GM12878 (cell line): ENCODE results near the gene RASSF4. TPM values are rescaled to one million over a fixed set of nuclear protein-coding genes. Genes with fewer than 3 reads are reported as not detected.

Experiments
- ATAC-seq: fragments of 200-7000 bp; cut with Tn5 transposase; 3 replicates; pipeline ENCODE4 v1.9.1; 2020; ENCODE audit warnings: mild to moderate bottlenecking, moderate library complexity
- BruUV-seq: library from RNA; stranded (reverse); fragments of 400-500 nt; replicated peaks from 2 replicates; lab custom pipeline; 2021; lab: Mats Ljungman, UMichigan
- CTCF ChIA-PET: fragments of 300-600 bp; sonication (Branson Sonifier 250); formaldehyde crosslinking; extraction: SDS; loops from one replicate; lab custom pipeline; 2021; ENCODE audit warnings: inconsistent platforms; lab: Yijun Ruan, JAX
- POLR2A ChIA-PET: fragments of 350-600 bp; formaldehyde crosslinking; extraction: SDS; loops from one replicate; lab custom pipeline; 2021; ENCODE audit warnings: inconsistent platforms; lab: Charles Lee
- RAD21 ChIA-PET: fragments of 300-600 bp; sonication (Branson Sonifier 250); formaldehyde crosslinking; loops from one replicate; lab custom pipeline; 2023; ENCODE audit warnings: antibody characterized with exemption; ENCODE audit not compliant: unreplicated experiment; lab: Charles Lee
- SMC1A ChIA-PET: fragments of 300-600 bp; sonication (Branson Sonifier 250); formaldehyde crosslinking; loops from one replicate; lab custom pipeline; 2023; ENCODE audit not compliant: unreplicated experiment, uncharacterized antibody; lab: Charles Lee
- DNase-seq: peaks from one replicate; pipeline ENCODE4 v3.0.0-alpha.2; 2011; ENCODE audit warnings: low read depth, low spot score
- FAIRE-seq: peaks from 3 replicates; lab custom pipeline; 2011; peaks lifted over from hg19 to GRCh38; lab: Jason Lieb, UNC
- H2AFZ ChIP-seq: 2 replicates; pipeline ENCODE4 v1.6.0; 2011; ENCODE audit warnings: low read depth, low read length, control low read depth; ENCODE audit not compliant: control insufficient read depth
- H3K27ac ChIP-seq: 2 replicates; pipeline ENCODE4 v1.5.1; 2011; ENCODE audit warnings: control low read depth; ENCODE audit not compliant: control insufficient read depth, insufficient read depth
- H3K27me3 ChIP-seq, 2 experiments: replicated peaks in 1 of 2; 2 replicates each; pipeline versions ENCODE4 v1.6.0 to v1.6.1; 2011; ENCODE audit warnings: low read length in 1 of 2; ENCODE audit not compliant: control insufficient read depth in 2 of 2, insufficient read depth in 2 of 2
- H3K36me3 ChIP-seq, 2 experiments: 2 replicates each; pipeline ENCODE4 v1.5.1; 2011; ENCODE audit warnings: low read length in 1 of 2; ENCODE audit not compliant: control insufficient read depth in 2 of 2, insufficient read depth in 2 of 2
- H3K4me1 ChIP-seq: 2 replicates; pipeline ENCODE4 v1.6.1; 2011; ENCODE audit warnings: mild to moderate bottlenecking, low read length, moderate library complexity, mixed read lengths; ENCODE audit not compliant: control insufficient read depth, insufficient read depth
- H3K4me2 ChIP-seq: 2 replicates; pipeline ENCODE4 v1.6.0; 2011; ENCODE audit warnings: control low read depth; ENCODE audit not compliant: control insufficient read depth, insufficient read depth
- H3K4me3 ChIP-seq: fragments of 200-600 bp; sonication (generic); 2 replicates; pipeline ENCODE4 v1.5.1; 2016
- H3K79me2 ChIP-seq: 2 replicates; pipeline ENCODE4 v1.6.0; 2011; ENCODE audit warnings: low read length; ENCODE audit not compliant: control insufficient read depth, insufficient read depth
- H3K9ac ChIP-seq: 2 replicates; pipeline ENCODE4 v1.8.0; 2011; ENCODE audit warnings: low read length, control low read depth, mixed read lengths; ENCODE audit not compliant: control insufficient read depth, insufficient read depth
- H3K9me3 ChIP-seq: replicated peaks from 3 replicates; pipeline ENCODE4 v1.5.1; 2011; ENCODE audit warnings: mild to moderate bottlenecking, low read length; ENCODE audit not compliant: control insufficient read depth, insufficient read depth
- H4K20me1 ChIP-seq: 2 replicates; pipeline ENCODE4 v1.6.0; 2011; ENCODE audit not compliant: control insufficient read depth, insufficient read depth
- DPF2 ChIP-seq: fragments of 450-650 bp; IDR thresholded peaks from 2 replicates; pipeline ENCODE4 v1.6.1; 2017; ENCODE audit warnings: mild to moderate bottlenecking
- SUPT20H ChIP-seq: IDR thresholded peaks from 2 replicates; pipeline ENCODE4 v1.6.1; 2011; ENCODE audit warnings: low read depth, mild to moderate bottlenecking, low read length, moderate library complexity, borderline replicate concordance; ENCODE audit not compliant: control insufficient read depth
- TBL1XR1 ChIP-seq: IDR thresholded peaks from 2 replicates; pipeline ENCODE4 v1.6.1; 2012; ENCODE audit warnings: low read depth, low read length, improper control_type of control experiment
- ZNF207 ChIP-seq: fragments of 450-650 bp; IDR thresholded peaks from 2 replicates; pipeline ENCODE4 v1.6.1; 2014; ENCODE audit warnings: antibody characterized with exemption, mild to moderate bottlenecking, borderline replicate concordance
- WGBS: methylation state at CpG from one replicate; pipeline ENCODE4 v1.1.6; 2016; ENCODE audit warnings: low lambda C conversion rate; ENCODE audit not compliant: insufficient replicate concordance, insufficient coverage; ENCODE audit errors: missing lambda C conversion rate; 5-methylcytosine and 5-hydroxymethylcytosine counted together
- in situ Hi-C: fragments of 300-500 bp; cut with MboI; formaldehyde crosslinking; loops from 9 replicates; pipeline ENCODE4 v1.14.3; 2018; ENCODE audit warnings: mixed read lengths
- intact Hi-C: fragments of 100-400 bp; cut with micrococcal nuclease; formaldehyde crosslinking; loops from one replicate; pipeline ENCODE4 v1.14.2; 2022; ENCODE audit not compliant: unreplicated experiment
- polyA plus RNA-seq, 11 experiments: library from polyadenylated mRNA; depleted of rRNA in 4 of 11; unstranded in 6 of 11; stranded (reverse) in 5 of 11; fragments of >200 nt; fragmentation: Nextera tagmentation in 4 of 11; fragmentation: Illumina TruSeq in 1 of 11; extraction: Ambion mirVana in 4 of 11; extraction: Trizol in 1 of 11; gene quantifications; 1 replicate in 1 of 11; 2 replicates in 10 of 11; pipeline versions ENCODE4 v1.2.1 to v1.2.3, GENCODE V29; 2011 to 2016; ENCODE audit warnings: inconsistent platforms in 2 of 11, missing spikeins in 2 of 11, low read depth in 1 of 11
- total RNA-seq, 4 experiments: library from RNA; depleted of rRNA in 3 of 4; stranded (reverse); fragments of >200 nt in 3 of 4; fragmentation: Illumina TruSeq in 1 of 4; extraction: Trizol in 1 of 4; gene quantifications; 2 replicates each; pipeline versions ENCODE4 v1.2.1 to v1.2.3, GENCODE V29; 2013 to 2021
- TF ChIP-seq, protein P1 (sequence below): fragments of 450-650 bp; IDR thresholded peaks from 2 replicates; pipeline ENCODE4 v1.6.1; 2017; ENCODE audit warnings: antibody characterized with exemption, mild to moderate bottlenecking, moderate library complexity

Gene RASSF4
- total and polyA plus RNA-seq, 10 of the 15 experiments (the other 5 are each of a cell fraction or from before 2014, with no cell fraction given), result 3.7 to 71.1 (median 16.8) TPM

DNA sequence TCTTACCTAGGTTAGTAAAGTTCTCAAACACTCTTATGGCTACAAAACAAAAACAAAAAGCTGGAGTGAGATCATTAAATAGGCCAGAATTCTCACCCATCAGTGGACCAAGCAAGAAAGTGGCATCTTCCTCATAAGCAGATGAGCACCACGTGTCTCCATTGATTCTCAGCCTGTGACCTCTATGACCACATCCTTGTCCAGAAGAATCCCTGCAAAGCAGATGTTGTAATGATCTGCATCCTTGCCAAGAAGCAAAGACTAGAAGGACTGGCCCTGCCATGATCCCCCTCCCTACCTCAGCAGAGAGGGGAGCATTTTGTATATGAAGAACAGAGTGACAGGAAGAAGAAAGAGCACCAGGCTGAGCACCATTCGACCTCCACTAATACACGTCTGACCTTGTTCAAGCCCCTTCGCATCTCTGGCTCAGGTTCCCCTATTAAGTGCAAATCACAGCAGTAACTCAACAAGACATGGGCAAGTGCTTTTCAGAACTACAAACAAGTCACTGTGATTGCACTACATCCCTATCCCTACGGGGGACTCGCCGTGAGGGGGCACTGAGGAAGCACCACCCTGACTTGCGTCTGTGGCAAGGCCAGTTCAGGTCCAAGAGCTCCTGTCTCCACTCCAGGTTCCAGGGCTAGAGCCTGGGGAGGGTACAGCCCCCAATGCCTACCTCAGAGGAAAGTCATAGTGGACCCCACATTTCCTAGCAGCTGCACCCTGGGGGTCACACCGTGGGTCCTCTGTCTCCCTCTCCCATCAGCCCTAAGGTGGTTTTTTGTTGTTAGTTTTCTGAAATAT, 22.2 kb upstream of the RASSF4 start:
- FAIRE-seq, result no peak
- Histone ChIP-seq H3K4me2 (no peak overlapping the region), H3K27me3 (no peaks in the 10 kb centered on the region), H3K9ac (no peak overlapping the region), H2AFZ (no peak overlapping the region), H3K9me3 (no peaks in the 10 kb centered on the region; the same call in 2 of the 3 replicates), H3K4me3 (no peak overlapping the region), H3K79me2 (no peaks in the 10 kb centered on the region), H3K4me1 (peaks cover 8% of the 10 kb centered on the region), H3K27ac (no peak overlapping the region), H3K36me3 (no peaks in the 10 kb centered on the region), H4K20me1 (no peaks in the 10 kb centered on the region)
- in situ Hi-C loops, result no loop called here
- no peak for TF ChIP-seq TBL1XR1
- no peak for TF ChIP-seq DPF2
- TF ChIP-seq ZNF207, result no peak
- no peak for TF ChIP-seq SUPT20H
- TF ChIP-seq, protein P1, sequence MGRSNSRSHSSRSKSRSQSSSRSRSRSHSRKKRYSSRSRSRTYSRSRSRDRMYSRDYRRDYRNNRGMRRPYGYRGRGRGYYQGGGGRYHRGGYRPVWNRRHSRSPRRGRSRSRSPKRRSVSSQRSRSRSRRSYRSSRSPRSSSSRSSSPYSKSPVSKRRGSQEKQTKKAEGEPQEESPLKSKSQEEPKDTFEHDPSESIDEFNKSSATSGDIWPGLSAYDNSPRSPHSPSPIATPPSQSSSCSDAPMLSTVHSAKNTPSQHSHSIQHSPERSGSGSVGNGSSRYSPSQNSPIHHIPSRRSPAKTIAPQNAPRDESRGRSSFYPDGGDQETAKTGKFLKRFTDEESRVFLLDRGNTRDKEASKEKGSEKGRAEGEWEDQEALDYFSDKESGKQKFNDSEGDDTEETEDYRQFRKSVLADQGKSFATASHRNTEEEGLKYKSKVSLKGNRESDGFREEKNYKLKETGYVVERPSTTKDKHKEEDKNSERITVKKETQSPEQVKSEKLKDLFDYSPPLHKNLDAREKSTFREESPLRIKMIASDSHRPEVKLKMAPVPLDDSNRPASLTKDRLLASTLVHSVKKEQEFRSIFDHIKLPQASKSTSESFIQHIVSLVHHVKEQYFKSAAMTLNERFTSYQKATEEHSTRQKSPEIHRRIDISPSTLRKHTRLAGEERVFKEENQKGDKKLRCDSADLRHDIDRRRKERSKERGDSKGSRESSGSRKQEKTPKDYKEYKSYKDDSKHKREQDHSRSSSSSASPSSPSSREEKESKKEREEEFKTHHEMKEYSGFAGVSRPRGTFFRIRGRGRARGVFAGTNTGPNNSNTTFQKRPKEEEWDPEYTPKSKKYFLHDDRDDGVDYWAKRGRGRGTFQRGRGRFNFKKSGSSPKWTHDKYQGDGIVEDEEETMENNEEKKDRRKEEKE, result no peak
- ChIA-PET CTCF (interaction anchor here (1.2 to 8.0 kb wide), 4 partner anchors 10 to 68 kb away, joined by 3 to 116 read pairs (median 4); partner anchors contain the start of gene DEPP1), POLR2A (interaction anchor here (0.8 to 1.8 kb wide), 3 partner anchors 10 to 41 kb away, joined by 3 to 4 read pairs (median 3); no protein-coding TSS in a partner anchor), RAD21 (no interaction called here), SMC1A (interaction anchor here (0.6 to 1.7 kb wide), 6 partner anchors 8 to 36 kb away, joined by 3 to 6 read pairs (median 4); no protein-coding TSS in a partner anchor)
- intact Hi-C loops, result no loop called here
- DNase-seq, result no peak
- no TSS peak for BruUV-seq
- 80% methylated on average over 9 of the region's 9 CpGs for WGBS
- ATAC-seq, result no peak
